Measurements from ENCODE around the gene HIC2.
"Not testable (repeated sequence)": the region's sequence is repeated elsewhere in the genome, so short reads cannot be mapped to it uniquely, and the experiment has no call there.

HIC2 gene

DNA sequence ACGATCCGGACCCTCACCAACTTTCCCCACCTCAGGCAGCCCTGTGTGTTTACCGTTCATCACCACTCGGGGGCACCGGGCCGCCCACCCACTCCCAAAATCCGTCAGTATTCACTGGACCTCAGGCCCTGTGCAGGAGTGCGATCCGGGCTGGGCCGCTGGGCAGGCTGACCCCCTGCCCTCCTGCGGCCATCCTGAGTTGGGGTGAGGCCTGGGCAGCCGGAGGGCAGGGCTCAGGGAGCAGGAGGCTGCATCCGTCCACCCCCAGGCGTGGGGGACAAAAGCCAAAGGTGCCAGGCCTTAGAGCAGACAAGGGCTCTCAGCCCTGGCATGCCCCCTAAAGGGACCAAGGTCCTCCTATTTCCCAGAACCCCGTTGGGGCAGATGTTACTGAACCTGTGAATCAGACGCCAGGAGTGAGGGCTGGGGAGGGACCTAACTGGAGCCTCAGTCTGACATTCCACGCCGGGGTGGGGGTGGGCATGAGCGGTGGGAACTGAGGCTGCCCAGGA is 33.2 kb downstream of the HIC2 start:
- FAIRE-seq, result no peak

GRCh38 chr22:21450858-21451353 is 33.7 kb downstream of the HIC2 start:
- no peak for FAIRE-seq

DNA sequence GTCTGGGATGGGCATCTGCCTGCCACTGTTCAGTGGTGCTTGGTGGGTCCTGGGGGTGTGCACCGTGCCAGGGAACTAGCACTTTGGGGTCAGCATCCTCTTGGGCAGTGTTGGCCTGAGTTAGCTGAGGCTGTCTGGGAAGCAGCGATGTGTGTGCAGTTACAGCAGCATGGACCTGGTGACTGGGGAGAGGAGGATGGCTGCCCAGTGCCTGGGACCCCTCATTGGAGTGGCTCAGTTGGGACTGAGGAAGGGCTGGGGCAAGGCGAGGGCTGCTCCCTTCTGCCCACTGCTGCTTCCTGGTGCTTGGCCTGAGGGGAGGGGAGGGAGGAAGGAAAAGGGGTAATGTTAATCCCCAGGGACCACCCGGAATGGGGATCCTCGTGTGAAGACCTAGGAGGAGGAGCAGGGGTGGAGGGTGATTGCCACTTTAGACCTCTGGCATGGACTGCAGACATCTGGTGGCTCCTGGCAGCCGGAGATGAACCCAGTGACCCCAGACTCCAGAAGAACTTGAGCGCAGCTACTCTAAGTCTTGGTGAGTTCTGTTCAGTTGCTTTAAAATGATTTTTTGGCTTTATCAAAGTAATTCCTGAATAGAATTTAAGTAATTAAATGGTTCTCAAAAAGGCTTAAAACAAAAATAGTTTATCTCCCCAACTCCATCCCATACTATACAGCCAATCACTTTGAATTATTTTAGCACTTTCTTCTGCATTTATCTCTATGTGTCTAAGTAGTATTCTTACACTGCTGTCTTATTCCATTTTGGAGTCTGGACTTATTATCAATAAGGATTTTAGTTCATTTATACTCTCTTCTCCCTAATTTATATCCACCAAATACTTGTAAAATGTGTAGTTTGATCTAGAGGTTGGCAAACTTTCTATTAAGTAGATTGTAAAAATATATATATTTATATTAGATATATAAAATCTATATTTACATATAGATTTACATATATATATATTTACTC is 34.7 kb downstream of the HIC2 start:
- FAIRE-seq, result no peak

DNA sequence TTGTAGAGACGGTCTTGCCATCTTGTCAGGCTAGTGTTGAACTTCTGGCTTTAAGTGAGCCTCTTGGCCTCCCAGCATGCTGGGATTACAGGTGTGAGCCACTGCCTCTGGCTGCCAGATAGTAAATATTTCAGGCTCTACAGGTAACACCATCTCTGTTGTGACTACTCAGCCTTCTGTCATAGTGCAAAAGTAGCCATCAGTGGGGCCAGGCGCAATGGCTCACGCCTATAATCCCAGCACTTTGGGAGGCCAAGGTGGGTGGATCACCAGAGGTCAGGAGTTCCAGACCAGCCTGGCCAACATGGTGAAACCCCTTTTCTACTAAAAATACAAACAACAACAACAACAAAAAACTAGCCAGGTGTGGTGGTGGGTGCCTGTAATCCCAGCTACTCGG is 35.5 kb downstream of the HIC2 start:
- not testable (repeated sequence) for FAIRE-seq

DNA sequence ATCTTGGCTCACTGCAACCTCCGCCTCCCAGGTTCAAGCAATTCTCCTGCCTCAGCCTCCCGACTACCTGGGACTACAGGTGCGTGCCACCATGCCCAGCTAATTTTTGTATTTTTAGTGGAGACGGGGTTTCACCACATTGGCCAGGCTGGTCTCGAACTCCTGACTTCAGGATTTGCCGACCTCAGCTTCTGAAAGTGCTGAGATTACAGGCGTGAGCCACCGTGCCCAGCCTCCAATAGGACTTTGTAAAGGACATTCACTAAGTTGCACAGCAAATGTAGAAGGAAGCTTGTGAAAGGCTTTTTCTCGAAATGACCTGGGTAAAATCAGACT is 37.8 kb downstream of the HIC2 start:
- not testable (repeated sequence) for FAIRE-seq

DNA sequence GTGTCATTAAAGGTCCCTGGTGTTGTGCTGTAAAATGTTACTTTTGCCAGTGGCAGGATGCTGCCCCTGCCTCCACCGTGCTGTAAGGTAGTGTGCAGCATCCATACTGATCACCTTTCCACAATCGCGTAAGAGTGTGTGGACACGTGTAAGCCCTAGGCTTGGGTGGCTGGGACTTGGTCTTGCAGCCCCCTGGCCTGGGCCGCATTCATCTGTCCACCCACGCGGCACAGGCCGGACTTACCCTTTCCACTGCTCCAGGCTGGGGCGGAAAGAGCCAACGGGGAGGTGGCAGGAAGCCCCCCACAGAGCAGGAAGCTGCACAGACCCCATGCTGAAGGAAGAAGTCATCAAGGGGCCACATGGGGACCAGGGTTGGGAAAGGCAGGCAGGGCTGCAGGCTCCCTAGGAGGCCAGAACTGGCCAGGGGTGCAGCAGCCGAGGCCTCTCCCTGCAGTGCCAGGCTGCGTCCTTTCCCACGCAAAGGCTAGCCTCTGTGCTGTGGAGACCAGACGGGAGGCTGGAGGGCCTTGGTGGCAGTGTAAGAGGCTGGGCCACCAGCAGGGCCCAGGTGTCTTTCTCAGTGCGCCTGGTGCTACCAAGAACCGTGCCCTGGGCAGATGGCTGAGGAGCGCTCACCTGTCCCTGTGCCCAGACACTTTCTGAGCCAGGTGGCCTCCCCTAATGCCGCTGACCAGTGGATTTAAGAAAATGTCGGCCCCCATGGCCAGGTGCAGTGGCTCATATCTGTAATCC is 38.3 kb downstream of the HIC2 start:
- no peak for FAIRE-seq

DNA sequence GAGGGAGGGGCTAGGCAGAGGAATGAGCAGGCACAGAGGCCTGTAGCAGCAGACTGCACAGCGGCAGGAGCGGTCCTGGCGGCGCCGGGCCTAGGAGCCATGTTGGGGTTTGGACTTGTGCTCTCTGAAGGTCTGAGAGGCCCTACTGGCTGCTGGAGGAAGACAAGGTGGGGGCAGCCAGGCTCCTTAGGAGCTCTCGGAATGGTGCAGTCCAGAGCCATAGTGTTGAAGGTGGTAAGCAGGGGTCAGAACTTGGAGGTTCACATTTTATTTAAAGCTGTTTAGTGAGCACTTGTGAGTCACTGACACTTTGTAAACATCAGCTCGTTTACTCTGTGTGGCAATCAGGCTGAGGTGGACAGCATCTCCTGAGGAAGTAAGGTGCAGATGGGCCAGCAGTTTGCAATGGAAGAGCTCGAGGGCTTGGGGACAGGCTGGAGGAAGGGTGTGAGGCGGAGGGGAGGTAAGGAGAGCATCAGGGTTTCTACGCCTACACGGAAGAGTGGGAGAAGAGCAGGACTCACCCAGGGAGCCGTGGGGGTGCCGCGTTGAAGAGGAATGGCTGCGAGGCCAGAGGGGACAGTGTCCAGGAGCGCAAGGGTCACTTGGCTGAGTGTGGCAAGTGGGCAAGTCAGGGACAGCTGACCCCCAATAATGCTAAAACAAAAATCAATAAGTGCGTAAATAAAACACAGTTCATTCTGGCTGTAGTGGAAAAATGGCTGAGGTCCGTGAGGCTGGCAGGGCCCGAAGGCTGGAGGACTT is 40.0 kb downstream of the HIC2 start:
- no peak for FAIRE-seq

GRCh38 chr22:21462672-21463071 is 45.5 kb downstream of the HIC2 start:
- FAIRE-seq, result not testable (repeated sequence)

DNA sequence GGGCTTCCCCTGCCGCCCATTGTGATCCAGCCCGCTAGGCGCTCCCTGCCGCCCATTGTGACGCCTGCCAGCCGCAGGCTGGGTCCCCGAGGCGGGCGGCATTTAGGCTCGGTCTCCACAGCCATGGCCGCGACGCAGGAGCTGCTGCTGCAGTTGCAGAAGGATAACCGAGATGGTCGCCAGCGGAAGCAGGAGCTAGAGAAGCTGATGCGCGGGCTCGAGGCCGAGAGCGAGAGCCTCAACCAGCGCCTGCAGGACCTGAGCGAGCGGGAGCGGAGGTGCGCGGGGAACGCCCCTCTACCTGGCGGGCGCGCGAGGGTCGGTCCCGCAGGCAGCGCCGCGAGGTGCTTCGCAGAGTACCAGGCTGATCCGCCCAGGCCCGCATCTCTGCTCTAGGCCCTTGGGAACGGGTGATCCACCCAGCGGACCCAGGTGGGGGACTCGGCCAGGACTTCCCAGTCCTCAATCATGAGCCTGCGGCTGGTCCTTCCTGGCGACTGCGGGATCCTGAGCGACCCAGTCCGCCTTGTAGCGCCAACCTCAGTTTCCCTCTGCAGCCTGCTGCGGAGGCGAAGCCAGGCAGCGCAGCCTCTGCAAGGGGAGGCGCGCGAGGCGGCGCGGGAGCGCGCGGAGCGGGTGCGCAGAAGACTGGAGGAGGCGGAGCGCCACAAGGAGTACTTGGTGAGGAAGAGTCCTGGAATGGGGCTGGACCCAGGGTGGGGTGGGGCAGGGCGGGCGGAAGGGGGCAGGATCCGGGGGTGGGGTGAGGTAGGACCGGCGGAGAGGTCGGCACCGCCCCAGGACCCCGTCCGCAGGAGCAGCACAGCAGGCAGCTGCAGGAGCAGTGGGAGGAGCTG is 50.4 kb downstream of the HIC2 start, which contains the start of gene TMEM191C:
TSS of gene TMEM191C (plus strand) at position 51 of the 857 bp plus-strand sequence. CDS start at position 124, 73 bp downstream.
- FAIRE-seq, result not testable (repeated sequence)

- not testable (repeated sequence) for FAIRE-seq
Measured at GRCh38 chr22:21468194-21469096, 51.3 kb downstream of the HIC2 start.

DNA sequence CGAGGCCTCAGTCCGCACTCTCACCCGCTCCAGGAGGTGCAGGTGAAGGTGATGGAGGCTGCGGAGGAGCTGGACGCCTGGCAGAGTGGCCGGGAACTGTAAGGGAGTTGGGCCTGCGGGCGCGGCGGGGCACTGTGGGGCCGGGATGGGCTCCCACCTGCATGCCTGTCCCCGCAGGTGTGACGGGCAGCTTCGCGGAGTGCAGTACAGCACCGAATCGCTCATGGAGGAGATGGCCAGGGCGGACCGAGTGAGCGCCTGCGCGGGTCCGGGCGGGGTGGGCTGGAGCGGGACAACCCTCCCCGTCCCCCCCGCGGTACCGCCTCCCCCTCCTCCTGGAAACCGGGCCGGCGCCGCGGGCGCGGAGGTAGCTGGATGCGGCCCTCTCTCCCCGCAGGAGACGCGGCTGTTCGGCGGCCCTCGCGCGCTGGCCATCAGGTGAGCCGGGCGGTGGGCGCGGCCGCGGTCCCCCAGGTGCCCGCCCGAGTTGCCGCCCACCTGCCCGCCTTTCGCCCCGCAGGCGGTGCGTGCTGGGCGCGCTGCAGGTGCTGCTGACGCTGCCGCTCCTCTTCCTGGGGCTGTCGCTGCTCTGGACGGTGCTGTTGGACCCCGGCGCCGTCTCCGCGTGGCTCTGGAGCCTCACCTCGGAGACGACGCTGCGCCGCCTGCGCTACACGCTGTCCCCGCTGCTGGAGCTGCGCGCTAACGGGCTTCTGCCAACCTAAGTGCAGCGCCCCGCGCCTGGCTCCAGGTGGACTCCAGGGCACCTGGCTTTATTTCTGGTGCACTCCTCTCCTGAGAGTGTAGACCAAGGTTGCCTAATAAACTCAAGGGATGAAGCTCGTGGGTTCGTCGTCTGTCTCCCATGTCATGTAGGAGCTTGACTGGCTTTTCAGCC is 52.2 kb downstream of the HIC2 start:
- not testable (repeated sequence) for FAIRE-seq

DNA sequence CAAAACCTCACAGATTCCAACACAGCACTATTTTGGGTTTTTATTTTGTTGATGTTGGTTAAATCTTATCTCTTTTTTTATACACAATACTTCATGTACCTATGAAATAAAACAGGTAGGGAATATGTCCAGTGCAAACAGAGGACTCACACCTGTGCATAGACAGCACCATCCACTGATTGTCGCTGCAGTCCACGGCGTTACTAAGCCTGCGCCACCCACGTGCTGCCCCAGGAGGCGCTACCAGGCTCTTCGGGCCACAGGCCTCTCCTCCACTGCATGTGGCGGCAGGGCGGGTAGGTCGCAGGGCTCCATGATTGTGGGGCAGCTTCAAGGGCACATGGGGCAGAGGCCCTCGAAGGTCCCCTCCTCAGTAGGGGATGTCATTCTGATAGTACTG is 55.8 kb downstream of the HIC2 start:
- FAIRE-seq, result not testable (repeated sequence)

DNA sequence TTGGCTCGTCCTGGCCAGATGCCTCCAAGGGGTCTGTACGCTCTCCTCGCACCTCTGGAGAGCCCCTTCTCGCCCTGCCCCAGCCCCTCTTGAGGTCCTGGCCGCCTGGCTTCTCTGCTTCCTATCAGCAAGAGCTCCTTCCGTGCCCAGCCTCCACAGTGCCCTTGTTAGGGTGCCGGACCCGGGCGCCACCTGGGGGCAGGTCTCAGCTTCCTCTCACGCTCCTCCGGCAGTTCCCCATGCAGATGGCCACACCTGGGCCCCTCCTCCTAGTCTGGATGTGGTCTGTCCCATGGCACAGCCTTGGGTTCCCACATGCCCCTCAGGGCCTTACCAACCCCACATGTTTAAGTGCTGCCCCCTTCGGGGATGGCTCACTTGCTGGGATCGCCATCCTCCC is 56.5 kb downstream of the HIC2 start:
- FAIRE-seq, result not testable (repeated sequence)

DNA sequence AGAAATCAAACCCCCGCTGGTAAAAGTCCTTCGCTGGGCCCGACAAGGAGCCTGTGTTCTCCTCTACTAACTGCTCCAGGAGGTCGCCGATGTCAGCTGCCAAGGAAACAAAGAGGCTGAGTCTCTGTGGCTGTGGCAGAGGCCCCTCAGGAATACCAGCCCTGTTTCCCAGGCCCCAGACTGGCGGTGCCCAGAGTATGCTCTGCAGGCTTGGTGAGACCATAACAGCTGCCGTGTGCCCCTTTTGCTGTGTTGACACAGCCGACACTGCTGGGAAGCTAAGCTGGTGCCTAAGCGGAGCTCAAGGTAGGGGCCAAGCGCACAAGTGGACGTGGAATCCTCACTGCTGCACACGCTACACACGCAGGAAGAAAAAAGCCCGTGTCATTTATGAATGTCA is 66.9 kb downstream of the HIC2 start:
- FAIRE-seq, result not testable (repeated sequence)

GRCh38 chr22:21487723-21488122 is 70.6 kb downstream of the HIC2 start:
- not testable (repeated sequence) for FAIRE-seq

DNA sequence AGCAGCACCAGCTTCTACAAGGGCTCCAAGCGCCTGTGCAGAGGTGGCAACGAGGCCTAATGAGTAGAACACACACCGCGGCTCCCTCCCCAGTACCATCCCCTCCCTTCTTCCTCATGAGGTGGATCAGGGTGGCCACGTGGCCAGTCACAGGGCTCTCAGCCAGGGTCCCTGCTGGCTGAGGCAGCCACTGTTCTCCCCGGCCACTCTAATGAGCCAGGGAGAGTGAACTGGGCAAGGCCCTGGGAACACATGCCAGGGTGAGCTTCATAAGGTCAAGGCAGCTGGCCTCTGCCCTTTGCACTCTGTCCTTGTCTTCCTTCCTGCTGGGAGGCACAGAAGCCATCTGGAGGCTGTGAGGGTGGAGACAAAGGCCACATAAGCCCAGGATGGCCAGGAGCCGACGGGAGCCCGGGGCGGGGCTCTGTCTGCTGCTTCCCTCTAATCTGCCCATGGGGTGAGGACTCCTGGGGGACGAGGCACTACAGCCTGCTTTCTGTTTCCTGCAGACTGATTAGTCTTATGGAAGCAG is 72.0 kb downstream of the HIC2 start:
- FAIRE-seq, result not testable (repeated sequence)

- FAIRE-seq, result not testable (repeated sequence)
Measured at GRCh38 chr22:21490556-21490955, 73.4 kb downstream of the HIC2 start.

DNA sequence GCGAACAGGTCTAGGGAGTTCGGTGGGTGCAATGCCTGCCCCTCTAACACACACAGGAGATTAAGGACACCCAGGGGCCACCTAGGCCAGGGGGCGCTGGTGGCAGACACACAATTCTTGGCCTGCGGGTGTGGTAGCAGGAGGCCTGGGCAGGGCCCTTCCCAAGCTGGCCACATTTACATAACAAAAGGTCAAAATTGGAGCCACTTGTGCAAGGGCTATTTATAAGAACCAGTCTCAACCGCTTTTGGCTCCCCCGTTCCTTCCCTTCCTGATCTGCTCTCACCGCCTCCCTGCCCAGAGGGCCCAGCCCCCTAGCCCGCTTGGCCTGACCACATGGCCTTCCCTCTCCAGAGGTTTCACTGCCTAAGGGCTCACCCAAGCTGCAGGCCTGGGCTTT is 75.1 kb downstream of the HIC2 start:
- not testable (repeated sequence) for FAIRE-seq
